NCI-H82 treated with DMSO at 0.1 percent for 48 hours (cell line): ENCODE results near the gene ANGEL2.
"Not testable (repeated sequence)": the region's sequence is repeated elsewhere in the genome, so short reads cannot be mapped to it uniquely, and the experiment has no call there.

Source experiments
- DNase-seq: peaks from one replicate; lab custom pipeline; 2025; ENCODE audit not compliant: unreplicated experiment; lab: John Stamatoyannopoulos, UW

The ANGEL2 gene

DNA sequence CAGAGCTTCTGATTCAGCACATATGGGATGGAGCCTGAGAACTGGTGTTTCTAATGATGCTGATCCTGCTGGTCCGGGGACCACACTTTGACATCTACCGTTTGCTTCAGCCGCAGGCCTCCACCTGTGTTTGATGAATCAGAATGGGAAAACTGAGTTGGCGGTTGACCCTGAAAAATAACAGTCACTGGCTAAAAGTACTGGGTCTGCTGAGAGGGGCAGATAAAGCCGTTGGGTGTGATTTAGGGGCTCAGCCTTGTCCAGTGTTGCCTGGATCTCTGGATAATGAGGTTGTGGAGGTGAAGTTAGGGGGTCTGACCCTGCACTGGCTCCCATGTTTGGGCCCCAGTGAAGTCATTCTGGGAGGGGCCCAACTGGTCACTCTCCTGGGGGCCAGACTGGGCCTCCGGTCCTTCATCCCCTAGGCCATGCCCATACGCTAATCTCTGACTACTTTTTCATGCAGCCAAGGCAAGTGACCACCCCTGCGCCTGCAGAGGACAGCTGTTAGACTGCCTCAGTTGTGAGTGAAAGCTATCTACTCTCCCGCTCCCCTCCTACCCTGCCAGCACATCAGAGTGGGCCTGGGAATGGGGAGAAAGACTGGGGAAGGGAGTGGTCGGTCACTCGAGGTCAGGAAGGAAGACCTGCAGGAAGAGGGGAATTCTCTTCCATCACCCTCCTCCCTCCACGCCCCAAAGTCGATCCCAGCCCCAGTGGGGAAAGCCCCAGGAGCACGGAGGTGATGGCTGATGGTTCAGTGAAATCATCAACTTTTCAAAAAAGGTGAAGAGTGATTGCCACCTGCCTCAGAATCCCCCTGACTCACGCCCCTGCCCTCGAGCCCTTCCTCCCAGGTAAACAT lies 37.7 kb downstream of the ANGEL2 start:
- DNase-seq, result no peak

DNA sequence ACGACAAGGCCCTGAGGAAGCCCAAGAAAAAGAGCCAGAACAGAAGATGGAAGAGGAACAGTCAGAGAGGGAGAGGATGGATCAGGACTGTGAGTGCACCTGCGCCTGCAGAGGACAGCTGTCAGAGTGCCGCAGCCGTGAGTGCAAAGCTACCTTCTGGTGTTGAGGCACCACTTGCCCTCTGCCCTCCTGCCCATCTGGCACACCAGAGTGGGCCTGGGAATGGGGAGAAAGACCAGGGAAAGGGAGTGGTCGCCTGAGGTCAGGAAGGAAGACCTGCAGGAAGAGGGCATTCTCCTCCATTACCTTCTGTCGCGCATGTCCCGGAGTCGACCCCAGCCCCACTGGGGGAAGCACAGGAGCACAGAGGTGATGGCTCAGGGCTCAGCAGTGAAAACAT lies 39.1 kb downstream of the ANGEL2 start:
- DNase-seq, result no peak

DNA sequence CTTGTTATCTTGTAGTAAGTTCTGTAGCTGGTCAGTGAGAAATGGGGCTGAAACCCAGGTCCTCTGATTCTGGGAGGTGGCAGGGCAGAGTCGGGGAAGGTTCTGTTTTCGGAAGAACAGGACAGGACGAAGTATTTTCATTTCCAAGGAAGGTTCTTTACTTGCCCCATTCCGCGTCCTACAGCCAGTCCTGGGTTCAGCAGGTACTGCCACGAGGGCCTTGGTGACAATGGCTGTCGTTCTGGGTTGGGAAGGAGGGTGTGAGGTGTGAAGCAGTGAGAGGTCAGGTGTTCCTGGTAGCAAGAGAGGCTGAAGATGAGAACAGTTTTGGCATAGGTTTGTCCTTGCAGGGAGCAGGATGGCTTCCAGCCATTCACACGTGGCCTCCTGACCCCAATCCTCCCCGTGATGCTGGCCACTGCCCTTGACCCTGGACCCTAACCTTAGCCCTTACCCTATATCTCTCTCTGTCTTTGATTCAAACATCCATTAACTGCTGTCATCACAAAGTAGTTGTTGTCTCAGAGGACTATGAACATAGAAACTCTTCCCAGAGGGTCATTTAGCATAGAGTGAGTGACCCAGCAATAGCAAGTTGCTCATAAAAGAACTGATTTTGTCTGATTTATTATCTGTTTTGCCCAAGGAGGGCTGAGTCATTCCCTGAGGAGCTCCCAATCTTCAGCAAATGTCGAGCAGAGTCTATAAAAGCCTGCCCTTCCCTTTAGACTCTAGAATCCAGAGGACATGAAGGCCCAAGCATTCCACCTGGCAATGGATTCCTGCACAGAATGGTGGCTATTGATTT lies 40.4 kb downstream of the ANGEL2 start:
- DNase-seq, result no peak

DNA sequence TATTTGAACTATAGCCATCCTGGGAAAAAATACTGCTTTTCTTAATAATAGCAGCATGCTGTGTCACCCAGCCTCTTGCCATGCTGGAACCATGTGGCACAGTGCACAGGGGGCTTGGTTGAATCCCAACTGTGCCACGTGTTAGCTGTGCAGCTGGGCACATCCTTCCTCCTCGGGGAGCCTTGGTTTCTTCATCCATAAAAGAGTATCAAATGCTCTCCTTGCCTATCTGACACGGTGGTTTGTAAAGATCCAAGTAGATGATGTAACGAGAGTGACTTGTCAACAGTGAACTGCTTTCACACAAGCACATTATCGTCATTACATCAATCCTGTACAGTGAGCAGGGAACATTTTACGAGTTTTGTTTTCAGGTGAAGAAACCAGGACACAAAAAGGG lies 41.0 kb downstream of the ANGEL2 start:
- no peak for DNase-seq

DNA sequence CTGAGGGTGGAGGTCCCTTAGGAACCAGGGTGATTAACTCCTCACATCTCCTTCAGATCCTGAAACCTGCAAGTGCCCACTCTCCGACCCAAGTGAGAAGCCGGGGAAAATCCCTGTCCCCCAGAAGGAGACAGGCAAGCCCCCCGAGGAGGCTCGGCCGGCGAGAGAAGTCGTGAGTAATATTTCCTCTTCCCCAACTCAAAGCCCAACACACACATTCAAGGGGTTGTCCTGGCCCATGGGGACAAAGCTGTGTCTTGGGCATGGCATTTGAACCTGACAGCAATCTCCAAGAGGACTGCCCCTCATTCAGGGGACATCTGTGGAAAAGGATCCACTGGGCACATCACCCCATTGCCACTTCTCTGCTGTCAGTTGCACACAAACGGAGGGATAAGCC lies 41.8 kb downstream of the ANGEL2 start:
- no peak for DNase-seq

DNA sequence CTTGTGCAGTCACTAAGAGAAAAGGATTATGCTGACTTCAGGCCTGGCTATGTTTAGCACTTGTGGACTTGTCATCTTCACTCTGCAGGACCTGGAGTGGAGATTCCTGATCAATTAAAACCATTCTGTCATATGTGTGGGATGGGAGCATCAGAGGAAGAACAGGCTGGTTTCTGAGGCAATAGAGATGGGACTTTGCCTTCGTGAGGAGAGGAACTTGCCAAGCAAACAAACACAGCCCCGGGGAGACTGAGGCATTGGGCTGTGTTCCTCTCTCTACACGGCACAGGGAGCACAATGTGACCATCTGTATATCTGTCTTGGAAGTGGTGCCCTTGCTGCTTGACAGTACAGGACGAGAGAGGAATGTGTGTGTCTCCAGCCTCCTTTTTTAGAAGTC lies 42.2 kb downstream of the ANGEL2 start:
- no peak for DNase-seq

DNA sequence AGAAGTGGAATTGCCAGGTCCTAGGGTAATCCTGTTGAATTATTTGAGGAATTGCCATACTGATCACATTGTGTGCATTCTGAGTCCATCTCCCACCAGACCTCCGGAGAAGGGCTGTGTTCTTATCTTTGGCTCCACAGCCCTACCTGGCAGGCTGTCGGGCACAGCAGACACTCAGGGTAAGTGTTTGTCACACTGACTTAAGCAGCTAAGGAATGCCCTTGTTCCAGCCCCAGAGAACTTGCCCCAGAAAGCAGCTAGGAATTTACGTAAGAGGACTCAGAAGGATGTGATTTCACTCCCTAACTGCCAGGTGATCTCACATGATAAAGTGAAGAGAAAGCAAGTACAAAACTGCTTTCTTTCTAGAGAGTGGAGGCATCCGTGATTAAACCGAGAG lies 44.4 kb downstream of the ANGEL2 start:
- no peak for DNase-seq

DNA sequence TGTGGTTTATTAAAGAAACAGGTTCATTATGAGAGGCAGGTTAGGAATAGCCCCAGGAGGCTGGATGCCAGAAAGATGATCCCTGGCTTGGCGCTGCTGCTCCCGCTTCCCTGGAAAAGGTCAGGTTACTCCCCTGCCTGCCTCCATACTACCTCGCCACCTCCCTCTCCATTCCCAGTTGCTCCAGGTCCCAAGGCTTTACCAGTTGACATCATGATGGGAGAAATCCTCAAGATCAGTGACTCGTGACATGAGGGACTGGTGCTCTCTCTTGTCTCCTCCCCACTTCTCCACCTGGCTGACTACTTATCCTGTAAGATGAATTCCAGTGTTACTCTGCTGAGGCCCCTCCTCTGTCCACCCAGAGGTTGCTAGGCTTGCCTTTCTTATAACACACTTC lies 45.6 kb downstream of the ANGEL2 start:
- no peak for DNase-seq

DNA sequence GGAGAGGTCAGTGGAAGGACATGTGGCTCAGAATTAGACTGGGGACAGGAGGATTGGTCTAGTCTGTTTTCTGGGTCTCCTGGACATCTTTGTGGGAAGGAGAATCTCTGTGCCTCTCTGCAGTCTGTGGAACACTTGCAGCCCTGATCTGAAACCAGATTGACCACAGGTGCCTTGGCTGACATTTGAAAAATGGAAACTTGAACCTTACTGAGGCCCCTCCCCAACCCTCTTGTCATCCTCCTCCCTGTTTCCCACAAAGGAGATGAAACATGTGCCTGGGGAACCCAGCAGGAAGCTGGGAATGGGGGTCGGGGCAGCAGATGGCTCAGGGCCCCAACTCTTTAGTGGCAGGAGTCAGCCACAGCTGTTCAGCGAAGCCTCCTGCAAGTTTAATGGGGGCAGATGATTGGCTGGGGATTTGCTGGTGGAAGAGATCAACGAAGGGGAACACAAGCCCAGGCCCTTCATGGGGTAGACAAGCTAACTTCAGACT lies 47.3 kb downstream of the ANGEL2 start:
- DNase-seq, result peak; percentile 30

DNA sequence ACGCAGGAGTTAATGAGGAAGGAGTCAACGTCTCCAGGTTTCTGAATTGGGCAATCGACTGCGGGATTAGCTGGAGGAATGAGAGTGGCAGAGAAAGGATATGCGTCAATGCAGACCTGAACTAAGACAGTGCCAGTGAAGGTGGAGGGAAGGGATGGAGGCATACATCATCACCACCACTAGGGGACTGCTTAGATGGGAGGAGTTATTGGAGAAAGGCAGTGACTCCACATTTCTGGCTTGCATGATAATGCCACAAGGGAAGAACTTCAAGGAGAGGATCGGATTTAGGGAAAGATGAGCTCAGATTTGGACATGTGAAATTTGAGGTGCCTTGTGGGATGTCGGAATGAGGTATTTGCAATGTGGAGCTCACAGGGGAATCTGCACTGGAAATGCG lies 47.9 kb downstream of the ANGEL2 start:
- peak; percentile 49 for DNase-seq

DNA sequence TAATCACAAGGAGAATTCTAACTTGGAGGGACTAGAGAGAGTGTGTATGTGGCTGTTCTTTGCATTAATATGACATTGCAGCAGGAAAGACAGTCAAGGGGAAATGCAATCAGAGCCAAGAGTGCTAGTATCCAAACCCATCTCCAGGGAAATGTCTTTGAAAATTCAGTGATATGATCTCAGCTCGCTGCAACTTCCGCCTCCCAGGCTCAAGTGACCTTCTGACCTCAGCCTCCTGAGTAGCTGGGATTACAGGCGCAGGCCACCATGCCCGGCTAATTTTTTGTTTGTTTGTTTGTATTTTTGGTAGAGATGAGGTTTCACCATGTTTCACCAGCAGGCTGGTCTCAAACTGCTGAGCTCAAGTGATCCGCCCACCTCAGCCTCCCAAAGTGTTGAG lies 49.1 kb downstream of the ANGEL2 start:
- DNase-seq, result no peak

DNA sequence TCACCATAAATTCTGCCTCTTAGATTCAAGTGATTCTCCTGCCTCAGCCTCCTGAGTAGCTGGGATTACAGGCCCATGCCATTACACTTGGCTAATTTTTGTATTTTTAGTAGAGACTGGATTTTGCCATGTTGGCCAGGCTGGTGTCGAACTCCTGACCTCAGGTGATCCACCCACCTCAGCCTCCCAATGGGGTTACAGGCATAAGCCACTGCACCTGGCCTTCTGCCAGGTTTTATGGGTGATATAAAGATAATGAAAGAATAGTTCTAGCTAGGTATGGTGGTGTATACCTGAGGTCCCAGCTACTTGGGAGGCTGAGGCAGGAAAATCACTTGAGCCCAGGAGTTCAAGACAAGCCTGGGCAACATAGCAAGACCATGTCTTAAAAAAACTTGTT lies 50.7 kb downstream of the ANGEL2 start:
- not testable (repeated sequence) for DNase-seq

DNA sequence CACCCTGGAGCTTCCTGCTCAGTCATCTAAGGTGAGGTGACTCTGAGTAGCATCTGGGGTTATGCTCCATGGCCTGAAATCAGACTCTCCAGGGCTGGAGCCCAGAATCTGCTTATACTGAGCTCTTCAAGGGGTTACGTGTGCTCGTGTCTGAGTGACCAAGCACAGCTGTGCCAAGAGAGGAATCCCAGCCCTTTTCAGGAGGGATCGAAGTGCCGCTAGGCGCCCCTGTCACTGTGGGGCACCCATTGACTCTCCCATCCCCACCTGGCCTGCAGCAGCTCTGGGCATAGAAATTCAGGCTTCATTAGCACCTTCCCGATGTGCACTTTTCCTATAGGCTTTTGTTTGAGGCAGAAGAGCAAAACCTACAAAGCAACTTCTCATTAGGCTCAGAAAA lies 51.6 kb downstream of the ANGEL2 start:
- DNase-seq, result no peak

DNA sequence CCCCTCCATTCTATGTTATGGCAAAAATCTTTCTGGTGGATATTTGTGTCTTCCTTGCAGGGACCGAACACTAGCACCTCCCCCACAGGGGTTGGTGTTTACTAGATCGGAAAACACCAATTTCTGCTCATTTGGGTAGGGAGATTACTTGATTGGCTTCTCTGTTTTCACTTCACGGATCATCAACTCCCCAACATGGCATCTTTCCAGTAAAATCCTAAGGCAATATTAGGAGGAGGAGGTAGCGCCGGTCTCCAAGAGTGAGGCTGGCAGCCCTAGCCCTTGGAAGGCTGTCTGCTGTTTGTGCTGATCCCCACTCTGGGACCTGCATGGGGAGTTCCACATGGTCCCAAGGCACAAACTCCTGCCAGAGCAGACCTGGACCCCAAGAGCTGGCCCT lies 53.2 kb downstream of the ANGEL2 start:
- no peak for DNase-seq

DNA sequence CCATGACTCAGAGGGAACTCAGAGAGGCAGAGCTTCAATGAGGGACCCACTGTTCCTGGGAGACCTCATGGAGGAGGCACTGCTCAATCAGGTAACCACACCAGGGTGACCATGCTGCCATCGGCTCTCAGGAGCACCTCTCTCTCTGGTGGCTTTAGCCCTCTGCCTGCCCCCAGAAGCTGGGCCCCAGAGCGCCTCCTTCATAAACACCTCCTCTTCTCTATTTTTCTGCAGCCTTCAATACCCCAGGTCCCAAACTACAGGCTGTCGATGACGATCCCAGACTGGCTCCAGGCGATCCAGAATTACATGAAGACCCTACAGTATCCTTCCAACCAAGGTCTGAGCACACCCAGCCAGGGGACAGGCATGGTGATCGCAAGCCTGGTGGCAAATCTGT lies 54.7 kb downstream of the ANGEL2 start:
- DNase-seq, result no peak

DNA sequence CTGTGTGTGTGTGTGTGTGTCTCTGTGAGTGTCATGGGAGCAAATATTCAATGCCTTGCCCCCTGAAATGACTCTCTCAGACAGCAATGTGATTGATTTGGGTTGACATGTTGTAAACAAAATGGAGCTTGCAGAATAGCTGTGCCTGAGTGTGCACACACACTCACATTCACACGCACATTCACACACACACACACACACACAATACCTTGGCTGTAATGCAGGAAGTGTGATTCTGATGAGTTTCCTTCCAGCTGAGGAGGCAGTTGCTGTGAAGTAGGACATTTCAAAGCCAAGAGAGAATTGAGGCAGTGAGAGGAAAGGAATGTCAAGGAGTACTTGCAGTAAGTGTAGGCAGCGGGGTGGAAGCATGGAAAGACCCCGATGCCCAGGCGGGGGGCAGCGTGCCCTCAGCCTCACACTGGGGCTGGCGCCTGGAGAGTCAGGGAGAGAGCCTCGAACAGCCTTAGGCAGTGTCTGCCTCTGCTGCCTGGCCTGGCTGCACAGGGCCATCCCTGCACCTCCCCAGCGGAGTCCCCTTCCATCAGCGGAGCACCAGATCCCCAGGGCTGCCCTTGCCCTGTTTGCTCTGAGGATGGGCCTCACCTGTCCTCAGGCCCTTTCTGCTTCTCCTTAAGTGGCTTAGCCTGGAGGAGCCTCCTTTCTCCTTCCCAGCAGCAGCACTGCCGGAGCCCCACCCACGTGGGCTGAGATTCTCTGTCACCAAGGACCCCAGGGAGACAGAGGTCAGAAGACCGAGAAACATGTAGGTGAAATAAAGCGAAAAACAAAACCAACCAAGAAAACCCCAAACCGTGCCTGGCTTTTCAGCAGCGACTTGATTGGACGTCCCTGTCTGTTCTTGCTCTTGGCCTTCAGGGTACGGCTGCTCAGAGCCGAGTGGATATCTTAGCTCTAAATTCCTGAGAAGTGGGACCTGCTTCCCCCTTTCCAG lies 56.1 kb downstream of the ANGEL2 start:
- DNase-seq, result no peak

DNA sequence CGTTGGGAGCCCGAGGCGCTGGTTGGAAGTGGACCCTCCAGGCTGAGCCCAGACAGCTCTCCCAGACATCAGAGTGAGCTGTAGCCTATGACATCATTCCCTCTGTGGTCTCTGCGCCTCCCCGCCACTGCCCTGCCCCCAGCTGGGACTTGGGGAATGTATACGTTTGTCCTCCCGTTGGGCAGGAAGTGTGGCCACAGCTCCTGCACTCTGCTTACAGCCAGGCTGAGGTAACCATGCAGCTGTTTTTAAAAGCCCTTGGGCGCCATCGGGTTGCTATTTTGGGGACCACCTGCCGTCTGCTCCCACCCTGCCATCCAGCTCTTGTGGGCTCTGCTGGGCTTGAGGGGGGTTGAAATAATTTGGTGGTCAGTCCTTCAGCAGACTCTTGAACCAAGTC lies 57.5 kb downstream of the ANGEL2 start:
- no peak for DNase-seq

DNA sequence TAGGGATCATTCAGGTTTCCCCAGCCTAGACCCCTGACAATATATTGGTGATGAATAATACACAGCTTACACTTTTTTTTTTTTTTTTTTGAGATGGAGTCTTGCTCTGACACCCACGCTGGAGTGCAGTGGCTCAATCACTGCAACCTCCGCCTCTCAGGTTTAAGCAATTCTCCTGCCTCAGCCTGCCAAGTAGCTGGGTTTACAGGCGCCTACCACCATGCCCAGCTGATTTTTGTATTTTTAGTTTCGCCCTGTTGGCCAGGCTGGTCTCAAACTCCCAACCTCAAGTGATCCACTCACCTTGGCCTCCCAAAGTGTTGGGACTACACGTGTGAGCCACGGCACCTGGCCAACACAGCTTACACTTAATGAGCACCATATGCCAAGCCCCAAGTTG lies 58.1 kb downstream of the ANGEL2 start:
- no peak for DNase-seq

DNA sequence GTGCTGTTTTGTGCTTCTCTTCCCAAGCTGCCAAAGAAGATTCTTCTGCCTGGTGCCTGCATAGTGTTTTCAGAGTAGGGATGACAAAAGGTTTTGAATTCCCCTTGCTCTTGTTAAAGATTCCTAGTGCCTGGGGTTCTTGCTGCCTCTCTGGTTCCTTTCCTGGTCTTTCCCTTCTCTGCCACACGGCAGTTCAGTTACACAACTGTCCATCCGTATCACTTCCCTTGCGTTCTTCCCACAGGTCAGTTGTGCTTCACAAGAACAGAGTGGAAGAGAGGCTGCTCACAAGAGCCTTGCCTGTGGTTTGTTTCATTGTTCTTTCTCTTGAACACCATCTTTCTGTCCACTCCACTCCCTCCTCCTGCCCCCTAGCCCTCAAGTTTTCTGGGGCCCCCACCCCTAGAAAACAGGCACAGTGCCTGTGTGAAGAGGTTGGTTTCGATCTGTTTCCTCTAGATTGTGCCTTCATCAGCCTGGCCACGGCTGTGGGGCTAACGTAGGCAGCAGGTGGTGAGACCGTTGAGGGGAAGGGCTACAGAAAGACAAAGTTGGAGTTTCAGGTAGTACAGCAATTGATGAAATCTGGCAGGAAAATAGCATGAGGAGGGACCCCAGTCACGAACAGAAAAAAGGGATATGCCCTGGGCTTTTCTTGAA lies 59.6 kb downstream of the ANGEL2 start:
- DNase-seq, result no peak

DNA sequence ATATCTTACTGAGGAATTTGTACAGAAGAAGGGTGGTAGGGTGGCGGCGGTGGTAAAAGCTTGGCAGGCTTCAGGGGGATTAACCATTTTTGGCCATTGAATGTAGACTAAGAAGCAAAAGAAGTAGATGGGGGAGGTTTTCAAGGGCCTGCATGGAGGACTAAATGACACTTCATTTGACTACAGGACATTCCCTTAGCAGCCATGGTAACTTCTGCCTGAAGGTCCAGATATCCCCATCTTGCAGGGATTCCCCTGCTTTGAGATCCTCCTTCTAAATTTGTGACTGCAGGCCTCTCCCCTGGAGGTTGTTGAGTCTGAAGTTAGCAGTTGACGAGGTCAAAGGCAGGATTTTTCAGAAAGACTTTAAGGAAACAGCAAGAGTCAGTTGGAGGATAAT lies 60.6 kb downstream of the ANGEL2 start:
- no peak for DNase-seq

DNA sequence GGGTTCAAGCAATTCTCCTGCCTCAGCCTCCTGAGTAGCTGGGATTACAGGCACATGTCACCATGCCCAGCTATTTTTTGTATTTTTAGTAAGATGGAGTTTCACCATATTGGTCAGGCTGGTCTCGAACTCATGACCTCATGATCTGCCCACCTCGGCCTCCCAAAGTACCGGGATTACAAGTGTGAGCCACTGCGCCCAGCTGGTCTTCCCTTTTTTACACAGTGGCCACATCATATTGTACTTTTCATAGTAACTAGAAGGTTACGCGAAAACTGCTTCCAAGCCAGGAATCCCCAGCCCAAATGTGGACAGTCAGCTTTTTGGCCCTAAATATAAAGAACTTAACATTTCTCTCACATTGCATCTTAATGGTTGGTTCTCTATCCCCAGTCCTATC lies 61.2 kb downstream of the ANGEL2 start:
- no peak for DNase-seq
